ENCODE data around the gene PPARD.
"Not testable (repeated sequence)": the region's sequence is repeated elsewhere in the genome, so short reads cannot be mapped to it uniquely, and the experiment has no call there.

Gene PPARD

GRCh38 chr6:35342258-35343091 is at the start of gene PPARD:
Gene PPARD (plus strand): TSS chr6:35342558. CDS start chr6:35411088, 68,530 bp downstream.
- DNase-seq: peak; percentile 98 to 99

DNA sequence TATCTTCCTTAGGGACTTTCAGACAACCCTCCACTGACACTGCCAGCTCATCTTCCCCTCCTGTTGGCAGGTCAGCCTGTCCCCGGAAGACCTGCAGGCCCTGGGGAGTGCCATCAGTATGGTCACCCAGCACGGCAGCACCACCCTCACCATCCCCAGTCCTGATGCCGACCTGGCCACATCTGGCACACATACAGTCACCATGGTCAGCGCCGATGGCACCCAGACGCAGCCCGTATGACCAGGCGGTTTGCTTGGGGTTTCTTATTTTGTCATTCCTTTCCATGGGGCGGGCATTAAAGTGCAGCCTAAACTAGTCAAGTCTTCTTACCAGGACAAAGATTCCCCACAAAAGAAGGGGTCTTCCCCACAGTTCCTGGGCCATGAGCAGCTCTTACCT is 48.7 kb upstream of the PPARD start:
- DNase-seq: no peak

GRCh38 chr6:35294308-35294945 is 47.9 kb upstream of the PPARD start:
- peak; percentile 42 to 57 for DNase-seq

DNA sequence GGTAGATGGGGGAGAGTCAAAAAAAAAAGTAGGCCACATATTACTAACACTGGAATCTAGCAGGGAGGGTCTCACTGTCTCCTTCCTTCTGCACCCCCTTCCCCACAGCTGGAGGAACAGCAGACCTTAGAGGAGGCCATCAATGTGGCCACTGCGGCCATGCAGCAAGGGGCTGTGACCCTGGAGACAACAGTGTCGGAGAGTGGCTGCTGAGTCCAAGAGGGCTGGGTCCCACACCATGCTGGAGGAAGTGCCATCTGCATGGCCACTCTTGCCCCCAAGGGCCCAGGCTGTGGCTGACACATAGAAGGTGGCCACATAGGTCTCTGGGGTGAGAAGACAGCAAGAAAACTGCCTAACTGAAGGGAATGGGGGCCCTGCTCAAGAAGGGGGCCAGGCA is 47.3 kb upstream of the PPARD start:
- DNase-seq: no peak

DNA sequence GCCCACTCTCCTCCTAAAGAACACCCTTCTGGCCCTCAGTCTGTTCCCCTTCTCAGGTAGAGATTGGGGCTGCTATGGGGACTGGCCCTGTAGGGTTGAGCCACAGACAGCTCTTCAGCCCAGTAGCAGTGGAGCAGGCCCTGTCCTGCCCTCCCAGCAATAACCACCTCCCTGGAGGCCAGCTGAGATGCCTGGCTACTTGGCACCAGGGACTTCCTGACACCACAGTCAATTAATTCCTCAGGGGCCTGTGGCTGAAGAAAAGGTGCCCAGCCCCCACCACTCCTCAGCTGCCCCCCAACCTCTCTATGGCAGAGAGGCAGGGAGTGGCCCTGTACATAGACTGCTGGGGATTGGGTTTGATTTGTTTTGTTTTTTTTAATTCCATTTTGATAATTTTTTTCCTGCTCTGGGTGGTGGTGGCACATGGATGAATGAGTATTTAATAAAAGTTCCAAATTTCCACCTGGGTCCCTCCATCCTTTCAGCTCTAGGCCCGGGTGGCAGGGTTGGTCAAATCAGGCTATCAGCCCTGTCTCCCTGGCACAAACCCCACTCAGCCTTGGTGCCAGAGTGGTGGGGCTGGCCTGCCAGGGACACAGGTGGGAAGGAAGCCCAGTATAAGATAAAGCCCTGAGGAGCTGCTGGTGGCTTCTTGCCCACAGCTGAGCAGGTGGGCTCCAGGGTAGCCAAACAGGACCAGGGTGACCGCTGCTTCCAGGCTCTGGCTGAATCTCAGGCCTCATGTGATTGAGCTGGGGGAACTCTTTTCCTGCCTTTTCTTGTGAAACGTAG is 46.6 kb upstream of the PPARD start:
- DNase-seq: no peak

- no peak for DNase-seq
Measured at GRCh38 chr6:35296931-35297600, 45.3 kb upstream of the PPARD start.

DNA sequence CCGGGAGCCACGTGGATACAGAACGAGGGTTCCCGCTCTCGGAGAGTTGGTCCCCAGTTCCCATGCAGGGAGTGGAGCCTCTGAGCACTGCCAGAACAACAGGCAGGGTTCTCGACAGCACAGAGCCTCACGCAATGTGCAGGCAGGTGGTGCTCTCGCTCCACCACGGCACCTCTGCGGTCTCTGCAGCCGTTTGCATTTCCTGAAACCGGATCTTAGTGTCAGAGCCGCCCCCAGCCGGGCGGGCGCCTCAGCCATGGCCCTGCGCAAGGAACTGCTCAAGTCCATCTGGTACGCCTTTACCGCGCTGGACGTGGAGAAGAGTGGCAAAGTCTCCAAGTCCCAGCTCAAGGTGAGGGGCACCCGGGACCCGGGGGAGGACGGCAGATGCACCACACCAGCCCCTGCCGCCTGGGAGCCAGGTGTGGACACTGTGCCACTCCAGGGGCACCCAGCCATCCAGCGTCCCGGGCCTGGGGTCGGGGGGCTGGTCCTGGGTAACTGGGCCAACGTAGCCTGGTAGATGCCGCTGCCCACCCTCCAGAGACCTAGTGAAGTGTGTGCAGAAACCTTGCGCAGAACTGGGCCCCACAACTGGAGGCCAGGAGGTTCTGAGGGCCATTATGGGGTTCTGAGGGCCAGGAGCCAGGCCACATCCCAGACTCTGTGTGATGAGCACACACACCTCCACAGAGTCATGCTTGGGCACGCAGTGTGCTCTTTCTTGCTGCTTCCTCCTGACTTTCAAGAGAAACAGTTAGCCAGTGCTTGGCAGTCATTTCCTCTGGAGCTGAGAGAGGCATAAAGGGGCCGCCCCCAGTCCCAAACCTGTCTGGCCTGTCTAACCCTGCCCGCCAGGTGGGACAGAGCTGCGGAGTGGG is 44.5 kb upstream of the PPARD start, which contains the start of gene DEF6:
Gene DEF6 (plus strand): TSS at position 218 of the 881 bp plus-strand sequence. CDS start 39 bp downstream, at position 257.
- peak; percentile 87 to 90 for DNase-seq

DNA sequence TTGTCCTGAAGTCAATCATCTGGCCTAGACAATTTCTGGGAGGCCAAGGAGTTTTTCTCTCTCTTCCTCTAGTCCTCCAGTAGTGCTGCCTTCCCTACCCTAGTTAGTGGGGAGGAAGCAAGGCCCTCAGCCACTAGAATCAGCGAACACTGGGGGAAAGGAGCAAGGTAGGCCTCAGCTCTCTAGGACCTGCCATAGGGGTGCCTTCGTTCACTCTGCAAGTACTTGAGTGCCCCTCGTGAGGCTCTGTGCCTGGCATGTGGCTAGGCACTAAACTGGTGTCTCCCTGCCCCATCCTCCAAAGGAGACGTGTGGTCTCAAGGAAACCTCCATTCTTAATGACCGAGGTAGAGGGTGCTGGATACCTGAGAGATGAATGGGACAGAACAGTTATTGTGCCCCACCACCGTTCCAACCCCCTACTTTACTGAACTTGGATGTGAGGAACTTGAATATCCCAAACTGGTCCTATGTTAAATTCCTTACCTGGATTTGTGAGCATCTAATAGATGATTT is 43.7 kb upstream of the PPARD start:
- DNase-seq: no peak

DNA sequence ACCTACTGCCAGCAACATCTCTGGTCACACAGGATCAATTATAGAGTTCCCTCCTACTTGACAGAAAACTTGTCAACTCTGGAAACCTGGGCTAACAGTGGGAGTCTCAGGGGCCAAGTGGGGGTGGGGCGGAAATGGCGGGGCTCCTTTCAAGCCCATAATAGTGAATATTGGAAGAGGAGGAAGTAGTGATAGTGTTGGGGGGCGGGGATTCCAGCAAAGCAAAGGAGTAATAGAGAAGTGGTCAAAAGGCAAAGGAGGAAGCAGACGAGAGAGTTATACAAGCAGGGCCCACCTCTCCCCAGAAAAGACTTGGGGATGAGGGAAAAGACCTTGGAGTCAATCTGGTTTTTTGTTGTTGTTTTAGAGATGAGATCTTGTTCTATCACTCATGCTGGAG is 42.7 kb upstream of the PPARD start:
- peak in 1 of 2 experiments; percentile 51 for DNase-seq

DNA sequence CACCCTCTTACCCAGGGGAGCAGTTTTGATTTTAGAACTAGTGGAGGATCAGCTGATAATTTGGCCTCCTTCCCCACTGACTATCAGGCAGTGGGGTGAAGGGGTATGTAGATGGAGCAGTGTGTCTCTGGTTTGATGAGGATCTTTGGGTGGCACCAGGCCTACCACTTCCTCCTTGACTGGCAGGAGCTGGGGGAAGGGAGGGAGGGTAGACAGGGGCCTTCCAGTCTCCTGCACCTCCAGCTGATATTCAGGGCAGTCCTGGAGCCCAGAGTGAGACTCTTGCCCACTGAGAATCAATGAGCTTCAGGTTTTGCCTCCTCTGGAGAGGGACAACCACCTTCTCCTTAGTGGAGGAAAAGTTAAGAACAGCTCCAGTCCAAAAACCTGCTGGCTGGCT is 41.5 kb upstream of the PPARD start:
- DNase-seq: no peak

DNA sequence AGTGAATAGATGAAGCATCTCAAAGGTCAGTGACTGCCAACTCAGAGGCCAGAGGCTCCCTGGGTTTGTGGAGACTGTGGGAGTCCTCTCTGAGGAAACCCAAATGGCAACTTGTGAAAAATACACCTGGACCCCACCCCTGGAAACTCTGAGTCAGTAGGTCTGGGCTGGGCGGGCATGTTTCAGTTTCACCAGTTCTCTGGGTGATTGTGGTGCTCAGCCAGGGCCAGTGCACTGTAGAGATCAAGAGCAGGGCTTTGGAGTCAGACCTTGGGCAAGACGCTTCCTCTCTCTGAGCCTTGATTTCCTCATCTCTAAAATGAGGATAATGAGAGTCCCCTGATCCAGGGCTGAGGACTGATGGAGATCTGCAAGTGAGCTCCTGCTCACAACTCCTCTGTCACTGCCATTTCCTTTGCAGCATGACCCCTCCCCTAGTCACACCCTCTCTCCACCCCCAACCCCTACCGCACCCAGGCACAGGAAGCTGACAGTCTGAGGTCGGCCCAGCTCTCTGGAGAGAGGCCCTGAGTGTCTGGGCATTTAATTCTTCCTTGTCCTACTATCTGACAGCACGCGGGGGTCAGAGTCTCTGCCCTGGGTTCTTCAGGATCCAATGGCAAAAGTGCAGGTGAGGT is 39.6 kb upstream of the PPARD start:
- DNase-seq: peak; percentile 87 to 92

- no peak for DNase-seq
Measured at GRCh38 chr6:35304299-35304698, 38.1 kb upstream of the PPARD start.

DNA sequence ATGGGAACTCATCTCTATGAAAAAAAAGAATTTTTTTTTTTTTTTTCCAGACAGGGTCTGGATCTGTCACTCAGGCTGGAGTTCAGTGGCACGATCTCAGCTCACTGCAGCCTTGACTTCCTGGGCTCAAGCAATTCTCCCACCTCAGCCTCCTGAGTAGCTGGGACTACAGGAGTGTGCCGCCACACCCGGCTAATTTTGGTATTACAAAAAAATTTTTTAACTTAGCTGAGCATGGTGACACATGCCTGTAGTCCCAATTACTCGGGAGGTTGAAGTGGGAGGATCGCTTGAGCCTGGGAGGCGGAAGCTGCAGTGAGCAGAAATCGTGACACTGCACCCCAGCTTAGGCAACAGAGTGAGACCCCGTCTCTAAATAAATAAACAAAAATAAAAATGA is 37.2 kb upstream of the PPARD start:
- peak in 1 of 2 experiments; percentile 40 for DNase-seq

GRCh38 chr6:35307138-35307537 is 35.2 kb upstream of the PPARD start:
- DNase-seq: not testable (repeated sequence)

DNA sequence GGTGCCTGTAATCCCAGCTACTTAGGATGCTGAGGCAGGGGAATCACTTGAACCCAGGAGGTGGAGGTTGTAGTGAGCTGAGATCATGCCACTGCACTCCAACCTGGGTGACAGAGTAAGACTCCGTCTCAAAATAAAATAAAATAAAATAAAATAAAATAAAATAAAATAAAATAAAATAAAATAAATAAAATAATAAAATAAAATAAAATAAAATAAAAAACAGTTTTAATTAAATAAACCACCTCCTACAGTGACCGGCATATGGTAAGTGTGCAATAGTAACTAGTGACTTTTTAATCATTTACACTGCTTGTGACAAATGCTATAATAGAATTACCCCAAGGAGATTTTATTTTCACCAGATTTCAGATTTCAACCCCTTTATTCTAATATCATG is 33.8 kb upstream of the PPARD start:
- not testable (repeated sequence) for DNase-seq

DNA sequence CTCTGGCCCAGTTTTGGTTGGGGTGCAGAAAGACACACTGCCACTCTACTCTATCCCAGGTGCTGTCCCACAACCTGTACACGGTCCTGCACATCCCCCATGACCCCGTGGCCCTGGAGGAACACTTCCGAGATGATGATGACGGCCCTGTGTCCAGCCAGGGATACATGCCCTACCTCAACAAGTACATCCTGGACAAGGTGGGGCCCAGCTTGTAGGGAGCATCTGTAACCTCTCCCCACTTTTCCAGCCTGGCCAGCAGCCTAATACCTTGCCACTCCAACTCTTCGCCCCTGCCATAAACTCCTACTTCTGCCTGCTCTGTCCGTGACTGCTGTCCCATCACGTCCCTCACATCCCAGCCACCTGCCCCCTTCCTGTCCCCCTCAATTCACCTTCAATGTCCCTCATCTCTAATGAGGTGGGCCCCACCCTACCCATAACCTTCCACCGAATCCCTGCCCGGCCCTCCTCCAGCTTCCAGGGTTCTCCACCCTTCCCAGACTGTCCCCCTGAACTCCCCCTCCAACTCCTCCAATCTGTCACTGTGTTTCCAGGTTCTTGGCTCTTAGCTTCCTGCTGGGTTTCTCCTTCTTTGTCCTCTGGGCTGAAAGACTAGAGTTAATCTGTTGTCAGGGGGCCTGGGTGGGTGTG is 32.6 kb upstream of the PPARD start:
- no peak for DNase-seq

DNA sequence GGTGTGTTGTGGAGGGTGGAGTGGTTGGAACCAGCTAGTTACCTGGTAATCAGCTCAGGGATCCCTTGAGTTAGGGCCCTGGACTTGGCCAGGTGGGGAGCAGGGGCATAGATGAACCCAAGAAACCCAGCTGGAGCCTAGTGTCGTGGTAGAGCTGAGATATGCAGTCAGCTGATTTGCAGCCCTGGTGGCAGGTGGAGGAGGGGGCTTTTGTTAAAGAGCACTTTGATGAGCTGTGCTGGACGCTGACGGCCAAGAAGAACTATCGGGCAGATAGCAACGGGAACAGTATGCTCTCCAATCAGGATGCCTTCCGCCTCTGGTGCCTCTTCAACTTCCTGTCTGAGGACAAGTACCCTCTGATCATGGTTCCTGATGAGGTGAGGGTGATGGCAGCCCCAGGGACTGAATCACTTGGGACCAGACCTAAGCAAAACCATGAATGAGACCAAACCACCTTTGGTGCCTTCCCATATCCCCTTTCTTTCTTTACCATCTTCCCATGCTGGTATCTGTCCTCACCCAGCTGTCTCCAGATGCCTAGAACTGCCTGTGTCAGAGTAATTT is 32.0 kb upstream of the PPARD start:
- peak; percentile 37 to 47 for DNase-seq

DNA sequence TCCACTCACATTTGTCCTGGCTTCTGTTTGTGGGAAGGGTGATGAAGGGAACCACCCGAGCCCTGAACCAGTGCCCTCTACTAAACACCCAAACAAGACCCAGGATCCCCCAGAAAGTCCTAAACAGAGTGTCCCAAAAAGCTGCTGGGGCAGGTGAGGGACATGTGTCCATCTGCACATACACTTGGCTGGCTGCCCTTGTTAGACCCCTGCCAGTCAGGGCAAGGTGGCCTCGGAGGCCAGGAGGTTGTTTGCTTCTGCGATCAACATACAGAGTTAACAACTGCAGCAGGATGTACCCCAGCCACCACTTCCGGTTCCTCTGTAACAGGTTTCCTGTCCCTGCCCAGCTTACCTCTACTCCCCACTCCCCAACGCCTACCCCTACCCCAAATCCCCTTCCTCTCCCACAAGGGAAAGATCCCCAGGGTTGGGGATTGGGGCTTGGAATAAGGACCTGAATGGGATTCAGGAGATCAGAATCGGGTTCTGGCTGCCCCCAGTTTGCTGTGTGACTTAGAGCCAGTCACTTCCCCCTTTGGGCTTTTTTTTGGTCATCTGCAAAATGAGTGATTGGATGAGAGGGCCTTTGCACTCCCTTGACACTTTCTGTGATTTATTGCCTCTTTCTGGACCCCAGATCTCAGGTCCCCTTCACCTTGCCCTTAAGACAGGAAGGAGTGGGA is 30.8 kb upstream of the PPARD start:
- peak; percentile 51 to 58 for DNase-seq

DNA sequence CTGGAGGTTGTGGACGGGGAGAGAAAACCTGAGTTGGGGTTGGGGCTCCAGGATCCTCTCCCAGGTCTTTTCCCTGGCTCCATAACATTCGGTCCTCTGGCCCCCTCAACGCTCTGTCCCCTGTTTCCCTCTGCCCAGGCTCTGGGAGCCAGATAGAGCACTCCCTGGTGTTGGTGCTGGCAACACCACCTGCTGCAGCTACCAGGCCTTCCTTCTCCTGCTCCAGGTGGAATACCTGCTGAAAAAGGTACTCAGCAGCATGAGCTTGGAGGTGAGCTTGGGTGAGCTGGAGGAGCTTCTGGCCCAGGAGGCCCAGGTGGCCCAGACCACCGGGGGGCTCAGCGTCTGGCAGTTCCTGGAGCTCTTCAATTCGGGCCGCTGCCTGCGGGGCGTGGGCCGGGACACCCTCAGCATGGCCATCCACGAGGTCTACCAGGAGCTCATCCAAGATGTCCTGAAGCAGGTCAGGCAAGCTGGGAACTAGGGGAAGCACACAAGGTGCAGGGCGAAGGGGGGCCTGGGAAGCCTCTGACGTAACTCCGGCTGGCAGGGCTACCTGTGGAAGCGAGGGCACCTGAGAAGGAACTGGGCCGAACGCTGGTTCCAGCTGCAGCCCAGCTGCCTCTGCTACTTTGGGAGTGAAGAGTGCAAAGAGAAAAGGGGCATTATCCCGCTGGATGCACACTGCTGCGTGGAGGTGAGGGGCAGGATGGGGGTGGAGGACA is 30.1 kb upstream of the PPARD start:
- no peak for DNase-seq

Data from activated CD4-positive, alpha-beta T cell treated with anti-CD3 and anti-CD28 coated beads, Interleukin-2, amount 50 U/mL, for 48 hours (primary cell).